ENCODE results near the gene SLC22A5.
"Not testable (repeated sequence)": the region's sequence is repeated elsewhere in the genome, so short reads cannot be mapped to it uniquely, and the experiment has no call there.

SLC22A5 gene

GRCh38 chr5:132414634-132415378, 45.3 kb downstream of the SLC22A5 start:
- peak; percentile 57 to 59 for DNase-seq

GRCh38 chr5:132415516-132415915, 46.0 kb downstream of the SLC22A5 start:
- not testable (repeated sequence) for DNase-seq

GRCh38 chr5:132416306-132417009, 46.9 kb downstream of the SLC22A5 start:
- DNase-seq, result no peak

- DNase-seq, result no peak
Measured at GRCh38 chr5:132417010-132417439, 47.5 kb downstream of the SLC22A5 start.

- DNase-seq, result no peak
Measured at GRCh38 chr5:132417461-132417860, 48.0 kb downstream of the SLC22A5 start.

- no peak for DNase-seq
Measured at GRCh38 chr5:132417889-132418485, 48.5 kb downstream of the SLC22A5 start.

- DNase-seq, result no peak
Measured at GRCh38 chr5:132418881-132419280, 49.4 kb downstream of the SLC22A5 start.

DNA sequence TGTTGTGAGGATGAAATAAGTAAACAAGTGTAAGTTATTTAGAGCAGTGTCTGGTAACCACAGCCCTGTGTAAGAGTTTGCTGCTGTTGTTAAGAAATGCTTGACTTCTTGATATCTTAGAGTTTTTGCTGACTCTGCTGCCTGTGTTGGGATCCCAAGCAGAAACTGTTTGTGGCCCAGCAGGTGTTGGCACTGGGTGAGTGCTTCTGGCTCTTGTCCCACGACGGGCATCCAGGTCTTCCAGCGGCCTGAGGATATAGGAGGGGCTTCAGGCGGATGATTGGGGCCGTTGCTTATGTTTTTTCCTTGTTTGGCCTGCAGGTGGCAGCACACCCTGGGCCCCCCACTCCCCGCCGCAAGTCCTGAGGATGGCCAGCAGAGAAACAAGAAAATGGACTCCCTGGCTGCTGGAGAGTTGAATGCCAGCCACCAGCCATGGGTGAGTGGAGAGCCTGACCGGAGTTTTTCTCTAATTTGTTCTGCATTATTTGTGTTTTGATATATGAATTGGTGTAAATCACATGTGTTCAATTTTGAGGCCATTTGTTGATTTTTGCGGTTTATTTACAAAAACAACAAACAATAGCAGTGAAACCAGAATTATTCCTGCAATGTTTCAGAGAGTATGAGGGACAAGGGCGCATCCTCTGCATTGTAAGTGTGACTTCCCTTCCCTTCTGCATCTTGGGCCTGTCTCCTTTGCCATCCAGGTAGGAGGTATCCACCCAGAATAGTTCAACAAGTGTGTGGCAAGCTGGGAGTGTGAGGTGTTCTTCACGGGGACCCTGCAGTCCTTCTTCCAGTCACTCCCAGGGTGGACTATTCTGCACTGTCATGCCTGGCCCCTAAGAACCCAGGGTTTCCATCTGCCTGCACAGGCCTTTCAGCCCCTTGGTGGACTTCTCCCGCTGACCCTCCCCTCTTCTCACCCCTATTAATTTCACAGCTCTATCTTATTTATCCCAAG, 50.3 kb downstream of the SLC22A5 start:
- DNase-seq, result peak; percentile 69 to 81

DNA sequence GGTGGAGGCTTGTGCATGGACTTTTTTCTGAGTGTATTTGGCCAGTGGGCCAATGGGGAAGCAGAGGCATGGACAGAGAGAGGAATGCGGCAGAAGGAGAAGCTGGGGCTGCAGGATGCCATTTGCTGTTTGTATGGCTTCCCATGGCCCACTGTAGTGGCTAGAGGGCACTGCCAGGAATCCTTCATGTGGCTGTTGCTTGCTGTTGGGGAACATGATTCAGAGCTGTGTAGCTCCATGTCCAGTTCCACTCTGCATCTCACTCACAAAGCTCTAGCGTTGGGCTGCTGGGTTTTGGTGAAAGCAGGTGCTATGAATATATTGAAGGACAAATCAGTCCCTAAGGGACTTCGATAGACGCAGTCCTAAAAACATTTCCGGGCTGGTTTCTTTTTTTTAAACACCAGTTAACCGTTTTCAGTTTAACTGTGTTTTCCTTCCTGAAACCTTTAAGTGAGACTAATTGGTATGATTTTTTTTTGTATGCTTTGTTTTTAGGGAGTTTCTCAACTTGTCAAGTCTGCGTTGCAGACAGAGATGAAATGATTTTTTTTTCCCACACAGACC, 51.3 kb downstream of the SLC22A5 start:
- peak in 1 of 2 experiments; percentile 20 for DNase-seq

DNA sequence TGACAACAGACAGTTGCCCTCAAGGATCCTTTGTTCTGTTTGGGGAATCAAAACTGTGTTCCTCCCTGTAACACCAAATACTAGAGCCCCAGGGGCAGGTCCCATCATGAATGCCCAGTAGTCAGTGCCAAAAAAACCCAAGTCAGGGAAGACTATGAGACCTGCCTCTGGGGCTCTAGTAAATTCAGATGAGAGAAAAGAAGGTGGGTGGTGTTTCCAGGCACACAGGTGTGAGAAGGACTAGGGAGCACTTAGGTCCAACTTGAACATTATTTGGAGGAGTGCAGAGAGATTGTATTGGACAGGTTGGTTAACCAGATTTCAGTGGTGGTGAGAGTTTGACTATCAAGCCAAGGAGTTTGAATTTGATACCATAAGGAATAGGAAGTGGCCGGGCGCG, 52.0 kb downstream of the SLC22A5 start:
- DNase-seq, result no peak

GRCh38 chr5:132422720-132423437, 53.4 kb downstream of the SLC22A5 start:
- DNase-seq, result peak; percentile 50 to 62

DNA sequence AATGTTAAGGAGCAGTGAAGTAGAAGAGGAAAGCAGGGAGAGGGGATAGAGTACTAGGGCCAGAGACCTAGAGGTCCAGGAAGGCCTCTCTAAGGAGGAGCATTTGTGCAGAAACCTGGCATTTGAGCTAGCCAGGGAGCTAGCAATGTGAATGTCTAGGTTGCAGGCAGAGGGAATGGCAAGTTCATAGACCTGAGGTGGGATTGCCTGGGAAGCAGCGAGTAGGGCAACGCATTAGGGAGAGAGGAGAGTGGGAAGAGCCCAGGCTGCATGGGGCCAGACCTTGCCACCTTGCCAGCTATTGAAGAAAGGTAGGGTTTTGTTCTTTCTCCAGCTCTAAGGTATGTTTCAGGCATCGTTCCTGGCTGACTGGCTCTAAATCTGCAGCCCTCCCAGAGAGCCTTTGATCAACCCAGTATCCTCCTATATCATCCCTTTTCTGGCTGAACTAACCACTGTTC, 54.0 kb downstream of the SLC22A5 start:
- DNase-seq, result no peak

- no peak for DNase-seq
Measured at GRCh38 chr5:132424167-132424880, 54.8 kb downstream of the SLC22A5 start.

- DNase-seq, result no peak
Measured at GRCh38 chr5:132425009-132425937, 55.8 kb downstream of the SLC22A5 start.

- no peak for DNase-seq
Measured at GRCh38 chr5:132425975-132426524, 56.5 kb downstream of the SLC22A5 start.

DNA sequence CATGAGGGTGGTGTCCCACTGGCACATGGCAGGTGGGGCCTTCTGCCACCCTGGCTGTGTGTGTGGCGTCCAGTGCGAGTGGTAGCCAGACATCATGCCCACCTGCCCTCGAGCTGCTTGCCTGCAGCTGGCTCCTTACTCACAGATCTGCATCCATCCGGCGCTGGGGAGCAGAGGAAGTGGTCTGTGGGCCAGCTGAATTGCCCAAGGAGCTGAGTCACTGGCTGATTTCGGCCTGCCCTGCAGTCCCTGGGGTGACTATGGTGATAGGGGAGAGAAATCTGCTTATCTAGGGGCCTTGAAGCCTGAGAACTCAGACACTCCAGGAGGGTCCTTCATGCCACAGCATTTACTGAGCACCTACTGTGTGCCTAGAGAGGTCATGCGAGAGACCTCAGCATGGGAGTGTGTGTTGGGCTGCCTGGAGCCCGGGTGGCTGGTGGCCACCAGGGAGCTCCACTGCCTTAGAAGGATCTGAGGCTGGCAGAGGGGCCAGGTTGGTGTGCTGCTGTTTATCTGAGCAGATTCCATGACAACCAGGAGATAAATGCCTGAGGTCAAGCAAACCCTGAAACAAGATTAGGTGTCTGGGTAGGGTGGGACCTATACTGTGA, 57.1 kb downstream of the SLC22A5 start:
- peak; percentile 95 to 97 for DNase-seq

- DNase-seq, result peak; percentile 49 to 71
Measured at GRCh38 chr5:132427281-132428146, 58.0 kb downstream of the SLC22A5 start.

DNA sequence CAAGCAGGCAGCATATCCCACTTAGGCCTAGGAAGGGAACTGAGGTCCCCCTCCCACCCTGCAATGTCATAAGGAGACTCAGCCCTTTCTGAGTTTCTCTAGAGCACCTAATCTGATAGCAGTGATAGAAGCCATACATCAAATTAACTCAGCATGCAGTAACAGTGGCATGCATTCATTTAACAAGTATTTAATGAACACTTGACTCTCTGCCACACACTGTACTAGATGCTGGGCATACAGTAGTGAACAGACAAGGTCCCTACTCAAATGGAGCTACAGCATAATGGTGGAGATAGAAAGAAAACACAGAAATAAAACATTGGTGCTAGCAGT, 58.6 kb downstream of the SLC22A5 start:
- DNase-seq, result no peak

Measured in AML-193 (cell line).